Dermis blood vessel endothelial cell (primary cell): Measurements from ENCODE around the gene TMEM150B. TPM values are rescaled to one million over a fixed set of nuclear protein-coding genes. Genes with fewer than 3 reads are reported as not detected.

Experiments used
- DNase-seq: peaks from one replicate; pipeline ENCODE4 v3.0.0; 2010
- total RNA-seq: library from RNA; depleted of rRNA; stranded (reverse); fragments of >200 nt; gene quantifications from 2 replicates; pipeline ENCODE4 v1.2.3, GENCODE V29; 2014

TMEM150B gene
- total RNA-seq, 1 donor from 2014 or later, result not detected

- no peak for DNase-seq
Measured at GRCh38 chr19:55275851-55276719, 49.1 kb downstream of the TMEM150B start.

GRCh38 chr19:55273978-55274707, 51.0 kb downstream of the TMEM150B start:
- DNase-seq, result no peak

- no peak for DNase-seq
Measured at GRCh38 chr19:55272142-55272541, 53.0 kb downstream of the TMEM150B start.

GRCh38 chr19:55270172-55270942, 54.8 kb downstream of the TMEM150B start:
- DNase-seq, result no peak

- DNase-seq, result no peak
Measured at GRCh38 chr19:55269299-55269698, 55.8 kb downstream of the TMEM150B start.

GRCh38 chr19:55266840-55267239, 58.3 kb downstream of the TMEM150B start:
- DNase-seq, result no peak

- no peak for DNase-seq
Measured at GRCh38 chr19:55266404-55266803, 58.7 kb downstream of the TMEM150B start.

- no peak for DNase-seq
Measured at GRCh38 chr19:55265723-55266386, 59.3 kb downstream of the TMEM150B start.

- DNase-seq, result no peak
Measured at GRCh38 chr19:55265173-55265572, 60.0 kb downstream of the TMEM150B start.

- DNase-seq, result no peak
Measured at GRCh38 chr19:55264531-55264930, 60.6 kb downstream of the TMEM150B start.

Other genes starting within 250 kb of the TMEM150B start
- 12.6 and 15.6 TPM in 2 replicates for gene EPS8L1, start 249.5 kb downstream of the TMEM150B start, total RNA-seq
- gene PPP1R12C, start 207.7 kb downstream of the TMEM150B start, total RNA-seq, result 37.4 and 40.3 TPM in 2 replicates
- 0.60 and 1.7 TPM in 2 replicates for gene TNNT1, start 176.1 kb downstream of the TMEM150B start, total RNA-seq
- gene TNNI3, start 167.6 kb downstream of the TMEM150B start, total RNA-seq, result not detected in 2 replicates
- 0.34 and 0.42 TPM in 2 replicates for gene DNAAF3, start 158.7 kb downstream of the TMEM150B start, total RNA-seq
- gene SYT5, start 145.1 kb downstream of the TMEM150B start, total RNA-seq, result not detected in 2 replicates
- 0.17 and 0.19 TPM in 2 replicates for gene PTPRH, start 115.8 kb downstream of the TMEM150B start, total RNA-seq
- gene TMEM86B, start 96.6 kb downstream of the TMEM150B start, total RNA-seq, result 1.0 and 1.1 TPM in 2 replicates
- gene PPP6R1, start 66.3 kb downstream of the TMEM150B start, total RNA-seq, result 23.8 and 54.5 TPM in 2 replicates
- 23.5 and 41.4 TPM in 2 replicates for gene HSPBP1, start 45.2 kb downstream of the TMEM150B start, total RNA-seq
- 0.79 and 2.2 TPM in 2 replicates for gene BRSK1, start 41.3 kb downstream of the TMEM150B start, total RNA-seq
- 6.1 and 6.7 TPM in 2 replicates for gene KMT5C, start 14.5 kb upstream of the TMEM150B start, total RNA-seq
- not detected in 2 replicates for gene COX6B2, start 29.4 kb upstream of the TMEM150B start, total RNA-seq
- gene GARIN5B, start 37.9 kb upstream of the TMEM150B start, total RNA-seq, result not detected in 2 replicates
- gene IL11, start 45.1 kb upstream of the TMEM150B start, total RNA-seq, result 0.17 TPM in 1 of 2 replicates, not detected in the other
- not detected in 2 replicates for gene TMEM190, start 51.5 kb upstream of the TMEM150B start, total RNA-seq
- 0.34 and 1.0 TPM in 2 replicates for gene TMEM238, start 59.0 kb upstream of the TMEM150B start, total RNA-seq
- 257 and 280 TPM in 2 replicates for gene RPL28, start 60.6 kb upstream of the TMEM150B start, total RNA-seq
- 47.8 and 96.0 TPM in 2 replicates for gene UBE2S, start 82.4 kb upstream of the TMEM150B start, total RNA-seq
- not detected in 2 replicates for gene SHISA7, start 118.0 kb upstream of the TMEM150B start, total RNA-seq
- gene ISOC2, start 136.3 kb upstream of the TMEM150B start, total RNA-seq, result 56.2 and 76.5 TPM in 2 replicates
- gene C19orf85, start 139.4 kb upstream of the TMEM150B start, total RNA-seq, result not detected in 2 replicates
- gene ZNF628, start 151.3 kb upstream of the TMEM150B start, total RNA-seq, result 1.4 and 3.3 TPM in 2 replicates
- 8.7 and 14.5 TPM in 2 replicates for gene NAT14, start 159.8 kb upstream of the TMEM150B start, total RNA-seq
- gene SSC5D, start 163.1 kb upstream of the TMEM150B start, total RNA-seq, result 0.19 and 0.51 TPM in 2 replicates
- not detected in 2 replicates for gene SBK2, start 211.8 kb upstream of the TMEM150B start, total RNA-seq
- gene SBK3, start 220.2 kb upstream of the TMEM150B start, total RNA-seq, result 0.17 and 0.74 TPM in 2 replicates